Sigmoid colon (tissue), 4 donors: ENCODE results near the gene NUMA1.

Experiments
- EP300 ChIP-seq, 4 donors: sonication (generic); formaldehyde crosslinking; IDR thresholded peaks; one replicate each; pipeline ENCODE4 v1.6.1; 2017; ENCODE audit warnings: antibody characterized with exemption in 4 of 4
- POLR2A ChIP-seq, 2 donors: fragments of 450-650 bp; IDR thresholded peaks; one replicate each; pipeline ENCODE4 v1.6.1; 2016; ENCODE audit warnings: antibody characterized with exemption in 2 of 2, mild to moderate bottlenecking in 2 of 2, moderate library complexity in 2 of 2
- TF ChIP-seq, protein P1 (sequence below), 4 experiments: fragments of 450-650 bp in 3 of 4; fragments of 200-600 bp in 1 of 4; IDR thresholded peaks; one replicate each; pipeline ENCODE4 v1.5.1; 2016 to 2019; ENCODE audit warnings: antibody characterized with exemption in 4 of 4, mild to moderate bottlenecking in 3 of 4, moderate library complexity in 2 of 4

DNA sequence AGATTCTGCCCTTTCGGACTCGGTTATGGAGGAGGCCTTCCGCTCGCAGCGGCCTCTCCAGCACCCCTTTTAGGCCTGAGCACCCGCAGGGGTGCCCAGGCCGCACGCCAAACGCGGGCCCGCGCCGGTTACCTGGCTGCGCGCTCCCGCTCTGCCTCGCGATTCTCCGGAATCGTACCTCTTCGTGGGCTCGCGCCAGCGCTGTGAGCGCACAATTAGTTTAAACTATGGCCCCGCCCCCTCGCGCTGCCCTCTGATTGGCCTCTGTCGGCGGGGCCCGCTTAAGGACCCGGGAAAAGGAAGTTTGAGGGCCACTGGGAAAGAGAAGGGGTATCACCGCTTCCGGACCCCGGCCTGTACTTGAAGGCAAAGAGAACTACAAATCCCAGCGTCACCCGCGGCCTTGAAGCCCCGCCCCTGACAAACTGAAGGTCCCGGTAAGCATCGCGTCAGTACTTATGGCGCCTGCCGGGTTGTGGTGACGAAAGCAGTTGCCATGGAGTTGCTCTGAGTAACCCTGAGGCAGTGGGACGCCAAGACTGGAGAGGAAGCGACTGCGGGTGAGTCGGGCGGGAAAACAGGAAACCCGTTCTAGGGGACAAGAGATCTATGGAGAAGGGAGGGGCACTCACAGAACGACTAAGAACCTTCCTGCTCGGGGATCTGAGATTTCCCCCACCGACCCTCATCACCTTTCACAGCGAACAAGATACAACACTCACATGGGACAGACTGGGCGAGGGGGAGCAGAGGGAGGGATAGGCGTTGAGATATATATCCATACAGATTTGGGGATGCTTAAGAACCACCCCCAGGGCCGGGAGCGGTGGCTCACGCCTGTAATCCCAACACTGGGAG, at the start of gene NUMA1, which contains the start of gene LRRC51:
- no peak for TF ChIP-seq EP300 (IDR thresholded peaks at IDR 0.05)
- TF ChIP-seq POLR2A (IDR thresholded peaks at IDR 0.05), result peak; percentile 49 to 52
- TF ChIP-seq, protein P1, sequence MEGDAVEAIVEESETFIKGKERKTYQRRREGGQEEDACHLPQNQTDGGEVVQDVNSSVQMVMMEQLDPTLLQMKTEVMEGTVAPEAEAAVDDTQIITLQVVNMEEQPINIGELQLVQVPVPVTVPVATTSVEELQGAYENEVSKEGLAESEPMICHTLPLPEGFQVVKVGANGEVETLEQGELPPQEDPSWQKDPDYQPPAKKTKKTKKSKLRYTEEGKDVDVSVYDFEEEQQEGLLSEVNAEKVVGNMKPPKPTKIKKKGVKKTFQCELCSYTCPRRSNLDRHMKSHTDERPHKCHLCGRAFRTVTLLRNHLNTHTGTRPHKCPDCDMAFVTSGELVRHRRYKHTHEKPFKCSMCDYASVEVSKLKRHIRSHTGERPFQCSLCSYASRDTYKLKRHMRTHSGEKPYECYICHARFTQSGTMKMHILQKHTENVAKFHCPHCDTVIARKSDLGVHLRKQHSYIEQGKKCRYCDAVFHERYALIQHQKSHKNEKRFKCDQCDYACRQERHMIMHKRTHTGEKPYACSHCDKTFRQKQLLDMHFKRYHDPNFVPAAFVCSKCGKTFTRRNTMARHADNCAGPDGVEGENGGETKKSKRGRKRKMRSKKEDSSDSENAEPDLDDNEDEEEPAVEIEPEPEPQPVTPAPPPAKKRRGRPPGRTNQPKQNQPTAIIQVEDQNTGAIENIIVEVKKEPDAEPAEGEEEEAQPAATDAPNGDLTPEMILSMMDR (IDR thresholded peaks at IDR 0.05), result no peak
